Measurements from ENCODE around the gene CES3.

Gene CES3

DNA sequence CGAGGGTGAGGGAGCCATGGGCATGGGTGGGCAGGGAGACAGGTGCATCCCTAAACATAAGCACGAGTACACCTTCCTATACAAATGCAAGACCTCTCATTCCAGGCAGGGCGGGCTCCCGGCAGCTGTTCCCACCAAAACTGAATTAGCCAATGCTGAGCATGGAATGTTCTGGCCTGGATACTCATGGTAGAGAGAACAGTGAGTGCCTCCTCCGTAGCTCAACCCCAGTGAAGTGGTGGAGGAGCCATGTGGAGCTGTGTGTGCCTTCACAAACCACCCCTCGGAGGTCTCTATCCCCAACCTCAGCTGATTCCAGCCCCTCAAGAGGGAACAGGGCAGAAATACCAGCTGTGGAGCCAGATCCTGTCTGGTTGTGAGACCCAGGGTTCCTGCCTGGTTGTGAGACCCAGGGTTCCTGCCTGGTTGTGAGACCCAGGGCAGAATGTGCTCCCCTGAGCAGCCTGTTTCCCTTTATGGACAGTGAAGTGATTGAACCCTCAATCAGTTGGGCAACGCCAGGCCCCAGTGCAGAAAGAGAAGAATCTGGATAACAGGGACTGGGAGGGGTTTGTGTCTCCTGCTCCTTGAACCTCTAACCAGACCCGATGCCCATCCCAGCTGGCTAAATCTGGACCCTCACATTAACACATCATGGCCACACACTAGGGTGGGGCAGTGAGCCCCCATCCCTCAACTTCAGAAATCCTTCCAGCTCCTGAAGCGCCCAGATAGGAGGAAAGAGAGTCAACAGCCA is 40.0 kb upstream of the CES3 start:
- no peak for DNase-seq (ENCODE audit: low read depth in 2 of 2)
- H3K4me3 ChIP-seq (replicated peaks in 1 of 2; ENCODE audit: low read depth in 2 of 2, low read length in 2 of 2) = no peak overlapping the region
- TF ChIP-seq, protein P1, sequence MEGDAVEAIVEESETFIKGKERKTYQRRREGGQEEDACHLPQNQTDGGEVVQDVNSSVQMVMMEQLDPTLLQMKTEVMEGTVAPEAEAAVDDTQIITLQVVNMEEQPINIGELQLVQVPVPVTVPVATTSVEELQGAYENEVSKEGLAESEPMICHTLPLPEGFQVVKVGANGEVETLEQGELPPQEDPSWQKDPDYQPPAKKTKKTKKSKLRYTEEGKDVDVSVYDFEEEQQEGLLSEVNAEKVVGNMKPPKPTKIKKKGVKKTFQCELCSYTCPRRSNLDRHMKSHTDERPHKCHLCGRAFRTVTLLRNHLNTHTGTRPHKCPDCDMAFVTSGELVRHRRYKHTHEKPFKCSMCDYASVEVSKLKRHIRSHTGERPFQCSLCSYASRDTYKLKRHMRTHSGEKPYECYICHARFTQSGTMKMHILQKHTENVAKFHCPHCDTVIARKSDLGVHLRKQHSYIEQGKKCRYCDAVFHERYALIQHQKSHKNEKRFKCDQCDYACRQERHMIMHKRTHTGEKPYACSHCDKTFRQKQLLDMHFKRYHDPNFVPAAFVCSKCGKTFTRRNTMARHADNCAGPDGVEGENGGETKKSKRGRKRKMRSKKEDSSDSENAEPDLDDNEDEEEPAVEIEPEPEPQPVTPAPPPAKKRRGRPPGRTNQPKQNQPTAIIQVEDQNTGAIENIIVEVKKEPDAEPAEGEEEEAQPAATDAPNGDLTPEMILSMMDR (IDR thresholded peaks at IDR 0.05; ENCODE audit: low read depth, low read length) = no peak

- TF ChIP-seq, protein P1 (IDR thresholded peaks at IDR 0.05; ENCODE audit: low read depth, low read length) = no peak
- H3K4me3 ChIP-seq (replicated peaks in 1 of 2; ENCODE audit: low read depth in 2 of 2, low read length in 2 of 2) = no peak overlapping the region
- DNase-seq (ENCODE audit: low read depth in 2 of 2) = no peak
Measured at GRCh38 chr16:66921729-66922450, 39.2 kb upstream of the CES3 start.

- H3K4me3 ChIP-seq (replicated peaks in 1 of 2; ENCODE audit: low read depth in 2 of 2, low read length in 2 of 2) = no peak overlapping the region
- DNase-seq (ENCODE audit: low read depth in 2 of 2) = peak; percentile 80 to 88
- TF ChIP-seq, protein P1 (IDR thresholded peaks at IDR 0.05; ENCODE audit: low read depth, low read length) = no peak
Measured at GRCh38 chr16:66923247-66923731, 37.8 kb upstream of the CES3 start.

DNA sequence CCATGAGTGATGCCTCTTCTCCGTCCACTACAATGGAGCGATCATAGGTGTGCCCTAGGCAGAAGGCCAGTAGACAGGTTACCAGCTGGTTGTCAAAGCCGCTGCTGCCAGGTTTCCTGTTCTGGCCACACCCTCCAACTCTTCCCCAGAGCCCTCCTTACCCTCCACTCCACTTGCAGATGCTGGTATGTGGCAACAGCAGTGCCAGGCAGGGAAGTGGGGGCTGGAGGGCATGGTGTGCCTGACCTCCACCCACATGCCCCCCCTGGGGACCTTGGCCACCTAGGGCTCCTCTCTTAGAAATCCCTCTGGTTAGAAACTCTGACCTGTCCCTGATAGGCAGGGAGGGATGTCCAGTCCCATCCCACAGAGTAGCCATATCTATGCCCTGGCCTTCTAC is 37.2 kb upstream of the CES3 start:
- no peak overlapping the region for H3K4me3 ChIP-seq (replicated peaks in 1 of 2; ENCODE audit: low read depth in 2 of 2, low read length in 2 of 2)
- TF ChIP-seq, protein P1 (IDR thresholded peaks at IDR 0.05; ENCODE audit: low read depth, low read length) = no peak
- DNase-seq (ENCODE audit: low read depth in 2 of 2) = no peak

GRCh38 chr16:66924527-66925321 is 36.3 kb upstream of the CES3 start:
- H3K4me3 ChIP-seq (replicated peaks in 1 of 2; ENCODE audit: low read depth in 2 of 2, low read length in 2 of 2) = peak overlapping the region; percentile 34 to 41
- DNase-seq (ENCODE audit: low read depth in 2 of 2) = no peak
- TF ChIP-seq, protein P1 (IDR thresholded peaks at IDR 0.05; ENCODE audit: low read depth, low read length) = peak; percentile 5

DNA sequence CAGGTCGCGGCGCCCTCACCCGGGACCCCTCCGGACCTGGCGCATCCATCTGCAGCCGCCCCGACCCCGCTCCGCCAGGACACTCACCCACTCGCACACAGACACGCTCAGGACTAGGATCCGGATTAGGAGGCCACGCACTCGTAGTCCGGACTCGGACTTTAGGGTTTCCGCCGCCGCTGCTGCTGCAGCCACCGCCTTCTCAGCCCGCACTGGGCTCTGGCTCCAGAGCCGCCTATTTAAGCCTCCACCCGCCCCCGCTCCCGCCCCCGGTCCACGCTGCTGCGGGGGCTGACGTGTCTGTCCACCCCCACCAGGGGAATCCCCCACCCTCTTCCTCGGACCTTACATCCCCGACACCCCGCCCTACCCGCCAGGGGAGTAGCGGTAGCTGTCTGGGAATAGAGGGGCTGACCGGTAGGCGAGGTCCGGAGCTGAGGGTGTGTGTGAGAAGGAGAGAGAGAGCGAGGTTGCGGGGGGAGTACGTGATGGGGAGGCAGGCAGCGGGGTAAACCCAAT is 35.7 kb upstream of the CES3 start, which contains the start of gene RRAD:
RRAD (minus strand) TSS at position 214 of the 519 bp plus-strand sequence. CDS start 356 bp downstream, outside the sequence.
- peak within 1 kb of the TSS; percentile 34 to 41 for H3K4me3 ChIP-seq (replicated peaks in 1 of 2; ENCODE audit: low read depth in 2 of 2, low read length in 2 of 2)
- DNase-seq (ENCODE audit: low read depth in 2 of 2) = peak; percentile 40 to 47
- TF ChIP-seq, protein P1 (IDR thresholded peaks at IDR 0.05; ENCODE audit: low read depth, low read length) = no peak
